ENCODE data around the gene SCART1. TPM values are rescaled to one million over a fixed set of nuclear protein-coding genes. Genes with fewer than 3 reads are reported as not detected.

The SCART1 gene
- total RNA-seq, 2 donors from 2014 or later, result 2.2 to 10.1 TPM

DNA sequence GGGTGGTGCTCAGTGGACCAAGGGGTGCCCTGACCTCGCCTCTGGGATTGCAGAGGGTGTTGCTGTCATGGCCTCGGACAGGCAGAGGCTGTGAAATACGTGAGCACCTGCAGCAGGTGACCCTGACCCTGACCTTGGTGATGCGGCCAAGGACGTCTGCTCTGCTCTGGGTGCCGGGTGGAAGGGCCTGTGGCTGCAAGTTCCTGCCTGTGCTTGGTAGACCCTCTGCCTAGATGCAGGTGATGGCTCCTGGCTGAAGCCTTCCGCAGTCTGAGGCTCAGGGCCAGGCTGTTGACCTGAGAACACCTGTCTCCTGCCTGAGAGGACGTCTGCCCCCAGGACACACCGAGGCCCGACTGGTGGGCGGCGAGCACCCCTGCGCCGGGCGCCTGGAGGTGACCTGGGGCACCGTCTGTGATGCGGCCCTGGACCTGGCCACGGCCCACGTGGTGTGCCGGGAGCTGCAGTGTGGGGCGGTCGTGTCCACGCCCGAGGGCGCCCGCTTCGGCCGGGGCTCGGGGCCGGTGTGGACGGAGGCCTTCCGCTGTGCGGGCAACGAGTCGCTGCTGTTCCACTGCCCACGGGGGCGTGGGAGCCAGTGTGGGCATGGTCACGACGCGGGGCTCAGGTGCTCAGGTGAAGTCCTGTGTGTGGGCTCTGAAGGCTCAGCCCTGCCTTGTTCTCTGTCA is 4.4 kb downstream of the SCART1 start:
- Histone ChIP-seq H3K9me3 (no peaks in the 10 kb centered on the region), H3K27me3 (replicated peaks; ENCODE audit: insufficient read depth) (no peaks in the 10 kb centered on the region), H3K4me1 (replicated peaks) (no peaks in the 10 kb centered on the region), H3K36me3 (no peaks in the 10 kb centered on the region), H3K27ac (no peak overlapping the region), H3K4me3 (no peak overlapping the region)
- DNase-seq (ENCODE audit: low spot score), result no peak
- intact Hi-C loops (cut with DNase I), result no loop called here
- 91% methylated on average over 28 of the region's 40 CpGs for WGBS
- TF ChIP-seq, protein P1, sequence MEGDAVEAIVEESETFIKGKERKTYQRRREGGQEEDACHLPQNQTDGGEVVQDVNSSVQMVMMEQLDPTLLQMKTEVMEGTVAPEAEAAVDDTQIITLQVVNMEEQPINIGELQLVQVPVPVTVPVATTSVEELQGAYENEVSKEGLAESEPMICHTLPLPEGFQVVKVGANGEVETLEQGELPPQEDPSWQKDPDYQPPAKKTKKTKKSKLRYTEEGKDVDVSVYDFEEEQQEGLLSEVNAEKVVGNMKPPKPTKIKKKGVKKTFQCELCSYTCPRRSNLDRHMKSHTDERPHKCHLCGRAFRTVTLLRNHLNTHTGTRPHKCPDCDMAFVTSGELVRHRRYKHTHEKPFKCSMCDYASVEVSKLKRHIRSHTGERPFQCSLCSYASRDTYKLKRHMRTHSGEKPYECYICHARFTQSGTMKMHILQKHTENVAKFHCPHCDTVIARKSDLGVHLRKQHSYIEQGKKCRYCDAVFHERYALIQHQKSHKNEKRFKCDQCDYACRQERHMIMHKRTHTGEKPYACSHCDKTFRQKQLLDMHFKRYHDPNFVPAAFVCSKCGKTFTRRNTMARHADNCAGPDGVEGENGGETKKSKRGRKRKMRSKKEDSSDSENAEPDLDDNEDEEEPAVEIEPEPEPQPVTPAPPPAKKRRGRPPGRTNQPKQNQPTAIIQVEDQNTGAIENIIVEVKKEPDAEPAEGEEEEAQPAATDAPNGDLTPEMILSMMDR (IDR thresholded peaks at IDR 0.05), result no peak
- TF ChIP-seq POLR2A (IDR thresholded peaks at IDR 0.05), result no peak
- no peak for TF ChIP-seq POLR2AphosphoS5 (IDR thresholded peaks at IDR 0.05)

DNA sequence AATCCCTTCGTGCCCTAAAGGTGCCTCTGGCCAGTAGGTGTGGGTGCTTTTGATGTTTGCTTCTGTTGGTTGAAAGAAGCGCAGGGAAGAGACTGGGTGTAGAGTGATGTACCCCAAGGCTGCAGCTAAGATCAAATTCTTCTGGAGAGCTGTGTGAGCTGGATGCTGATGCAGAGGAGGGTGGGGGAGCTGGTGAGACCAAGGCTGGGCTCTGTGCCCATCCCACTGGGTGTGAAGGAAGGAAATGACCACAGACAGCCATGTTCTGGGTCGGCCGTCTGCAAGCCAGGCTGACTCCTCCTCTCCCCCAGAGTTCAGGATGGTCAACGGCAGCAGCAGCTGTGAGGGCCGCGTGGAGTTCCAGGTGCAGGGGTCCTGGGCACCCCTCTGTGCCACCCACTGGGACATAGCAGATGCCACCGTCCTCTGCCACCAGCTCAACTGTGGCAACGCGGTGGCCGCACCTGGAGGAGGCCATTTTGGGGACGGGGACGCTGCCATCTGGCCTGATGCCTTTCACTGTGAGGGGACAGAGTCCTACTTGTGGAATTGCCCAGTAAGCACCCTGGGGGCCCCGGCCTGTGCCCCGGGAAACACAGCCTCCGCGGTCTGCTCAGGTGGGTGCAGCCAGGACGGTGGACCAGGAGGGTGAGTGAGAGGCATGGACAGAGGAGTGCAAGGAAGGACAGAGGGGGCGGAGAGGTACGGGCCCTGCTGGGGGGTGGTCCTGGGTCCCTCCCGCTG is 5.1 kb downstream of the SCART1 start:
- Histone ChIP-seq H3K4me3 (no peak overlapping the region), H3K36me3 (no peaks in the 10 kb centered on the region), H3K4me1 (replicated peaks) (no peaks in the 10 kb centered on the region), H3K9me3 (no peaks in the 10 kb centered on the region), H3K27me3 (replicated peaks; ENCODE audit: insufficient read depth) (no peaks in the 10 kb centered on the region), H3K27ac (no peak overlapping the region)
- TF ChIP-seq, protein P1 (IDR thresholded peaks at IDR 0.05), result no peak
- TF ChIP-seq POLR2A (IDR thresholded peaks at IDR 0.05), result no peak
- no peak for TF ChIP-seq POLR2AphosphoS5 (IDR thresholded peaks at IDR 0.05)
- peak; percentile 3 for DNase-seq (ENCODE audit: low spot score)
- WGBS, result 86% methylated on average over 21 of the region's 21 CpGs
- intact Hi-C loops (cut with DNase I), result no loop called here

GRCh38 chr10:133459454-133460207 is 5.9 kb downstream of the SCART1 start:
- Histone ChIP-seq H3K27ac (no peak overlapping the region), H3K4me1 (replicated peaks) (no peaks in the 10 kb centered on the region), H3K9me3 (no peaks in the 10 kb centered on the region), H3K27me3 (replicated peaks; ENCODE audit: insufficient read depth) (no peaks in the 10 kb centered on the region), H3K4me3 (no peak overlapping the region), H3K36me3 (no peaks in the 10 kb centered on the region)
- intact Hi-C loops (cut with DNase I), result no loop called here
- WGBS, result 70% methylated on average over 69 of the region's 81 CpGs
- DNase-seq (ENCODE audit: low spot score), result no peak
- TF ChIP-seq POLR2AphosphoS5 (IDR thresholded peaks at IDR 0.05) (no peak), POLR2A (IDR thresholded peaks at IDR 0.05) (no peak)
- TF ChIP-seq, protein P1 (IDR thresholded peaks at IDR 0.05), result no peak

DNA sequence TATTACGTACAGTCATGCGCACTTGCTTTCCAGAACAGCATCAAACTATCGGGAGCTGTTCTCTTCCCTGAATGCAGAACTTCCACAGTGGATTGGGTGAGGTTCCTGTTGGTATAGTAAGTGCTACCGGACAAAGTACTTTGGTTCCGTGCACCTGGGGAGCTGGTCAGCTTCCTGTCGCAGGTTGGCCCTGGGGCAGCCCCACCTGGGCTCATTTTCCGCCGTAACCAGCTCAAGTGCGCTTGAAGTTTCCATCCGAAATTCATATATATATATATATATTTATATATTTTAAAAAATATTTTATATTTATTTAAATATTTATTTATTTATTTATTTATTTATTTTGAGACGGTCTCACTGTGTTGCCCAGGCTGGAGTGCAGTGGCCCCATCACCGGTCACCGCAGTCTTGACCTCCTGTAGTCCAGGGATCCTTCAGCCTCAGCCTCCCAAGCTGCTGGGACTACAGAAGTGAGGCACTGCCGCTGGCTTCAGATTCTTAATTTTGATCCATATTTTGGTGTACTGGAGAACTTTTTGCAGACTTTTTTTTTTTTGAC is 6.5 kb downstream of the SCART1 start:
- DNase-seq (ENCODE audit: low spot score), result no peak
- intact Hi-C loops (cut with DNase I), result no loop called here
- no peak for TF ChIP-seq POLR2A (IDR thresholded peaks at IDR 0.05)
- TF ChIP-seq POLR2AphosphoS5 (IDR thresholded peaks at IDR 0.05), result no peak
- TF ChIP-seq, protein P1 (IDR thresholded peaks at IDR 0.05), result no peak
- Histone ChIP-seq H3K4me1 (replicated peaks) (no peaks in the 10 kb centered on the region), H3K27ac (no peak overlapping the region), H3K4me3 (no peak overlapping the region), H3K9me3 (no peaks in the 10 kb centered on the region), H3K36me3 (no peaks in the 10 kb centered on the region), H3K27me3 (replicated peaks; ENCODE audit: insufficient read depth) (no peaks in the 10 kb centered on the region)
- 92% methylated on average over 14 of the region's 14 CpGs for WGBS

Data from prostate gland (tissue), 2 donors.